ENCODE measurements around the gene UNC5C. TPM values are rescaled to one million over a fixed set of nuclear protein-coding genes. Genes with fewer than 3 reads are reported as not detected.

UNC5C gene
- total RNA-seq, 2 experiments from 2014 or later, result not detected

DNA sequence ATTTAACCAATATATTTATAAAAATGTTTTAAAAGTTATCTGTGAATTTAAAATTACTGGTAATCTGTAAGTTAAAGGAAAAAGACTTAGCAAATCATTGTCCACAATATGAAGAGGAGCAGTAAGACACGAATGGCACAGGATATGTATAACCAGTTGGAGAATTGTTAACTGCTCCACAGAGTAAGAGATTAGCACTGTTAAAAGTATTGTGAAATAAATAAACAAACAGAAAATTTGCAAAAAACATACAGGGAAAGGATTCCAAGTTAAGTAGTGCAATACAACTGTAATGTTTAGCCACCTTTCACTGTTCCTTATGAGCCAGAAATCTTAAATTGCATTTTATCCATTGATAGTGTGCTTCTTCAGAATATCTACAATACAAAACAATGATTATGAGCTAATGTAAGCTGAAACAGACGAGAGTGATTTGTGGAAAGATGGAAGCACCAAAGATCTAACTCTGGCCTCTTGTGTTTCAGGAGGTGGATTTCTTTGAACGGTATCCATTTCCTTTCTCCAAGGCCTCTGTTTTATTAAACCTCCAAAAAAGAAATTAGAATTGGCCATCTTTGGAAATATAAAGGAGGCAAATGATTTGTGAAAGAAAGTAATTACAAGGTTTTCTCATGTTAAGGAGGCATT lies 188.4 kb downstream of the UNC5C start:
- TF ChIP-seq, protein P1, sequence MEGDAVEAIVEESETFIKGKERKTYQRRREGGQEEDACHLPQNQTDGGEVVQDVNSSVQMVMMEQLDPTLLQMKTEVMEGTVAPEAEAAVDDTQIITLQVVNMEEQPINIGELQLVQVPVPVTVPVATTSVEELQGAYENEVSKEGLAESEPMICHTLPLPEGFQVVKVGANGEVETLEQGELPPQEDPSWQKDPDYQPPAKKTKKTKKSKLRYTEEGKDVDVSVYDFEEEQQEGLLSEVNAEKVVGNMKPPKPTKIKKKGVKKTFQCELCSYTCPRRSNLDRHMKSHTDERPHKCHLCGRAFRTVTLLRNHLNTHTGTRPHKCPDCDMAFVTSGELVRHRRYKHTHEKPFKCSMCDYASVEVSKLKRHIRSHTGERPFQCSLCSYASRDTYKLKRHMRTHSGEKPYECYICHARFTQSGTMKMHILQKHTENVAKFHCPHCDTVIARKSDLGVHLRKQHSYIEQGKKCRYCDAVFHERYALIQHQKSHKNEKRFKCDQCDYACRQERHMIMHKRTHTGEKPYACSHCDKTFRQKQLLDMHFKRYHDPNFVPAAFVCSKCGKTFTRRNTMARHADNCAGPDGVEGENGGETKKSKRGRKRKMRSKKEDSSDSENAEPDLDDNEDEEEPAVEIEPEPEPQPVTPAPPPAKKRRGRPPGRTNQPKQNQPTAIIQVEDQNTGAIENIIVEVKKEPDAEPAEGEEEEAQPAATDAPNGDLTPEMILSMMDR (IDR thresholded peaks at IDR 0.05), result no peak
- ATAC-seq, result no peak
- Mint-ChIP-seq H3K4me1 (ENCODE audit: low read depth) (no peaks in the 10 kb centered on the region), H3K36me3 (ENCODE audit: low read depth) (no peaks in the 10 kb centered on the region), H3K27me3 (no peaks in the 10 kb centered on the region), H3K27ac (no peak overlapping the region), H3K9me3 (no peaks in the 10 kb centered on the region), H3K4me3 (no peak overlapping the region)
- DNase-seq, result no peak
- POLR2A ChIA-PET, result no interaction called here
- intact Hi-C loops (cut with micrococcal nuclease), result no loop called here
- CTCF ChIA-PET, result no interaction called here

DNA sequence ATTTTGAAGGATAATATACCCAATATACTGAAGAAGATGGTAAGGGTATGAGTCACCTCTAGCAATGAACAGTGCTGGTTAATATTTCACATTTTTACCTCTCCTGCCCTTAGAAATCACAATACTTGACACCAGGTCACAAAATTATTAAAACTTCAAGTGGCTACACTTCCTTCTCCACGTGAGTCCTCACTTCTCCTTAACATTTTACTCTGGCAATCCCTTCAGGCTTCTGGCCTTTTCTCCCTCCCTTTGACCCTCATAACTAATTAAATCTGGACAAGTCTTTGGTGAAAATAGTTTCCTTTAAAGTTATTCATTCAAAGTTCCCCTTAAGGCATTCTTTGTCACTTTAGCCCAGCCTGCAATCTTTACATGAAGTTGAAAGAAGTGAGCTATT lies 190.4 kb downstream of the UNC5C start:
- ChIA-PET CTCF (no interaction called here), POLR2A (no interaction called here)
- no peak overlapping the region for H3K4me3 Mint-ChIP-seq
- H3K27me3 Mint-ChIP-seq, result no peaks in the 10 kb centered on the region
- ATAC-seq (no peak), DNase-seq (no peak)
- intact Hi-C loops (cut with micrococcal nuclease), result no loop called here
- H3K27ac Mint-ChIP-seq, result no peak overlapping the region
- H3K36me3 Mint-ChIP-seq (ENCODE audit: low read depth), result no peaks in the 10 kb centered on the region
- H3K4me1 Mint-ChIP-seq (ENCODE audit: low read depth), result no peaks in the 10 kb centered on the region
- no peaks in the 10 kb centered on the region for H3K9me3 Mint-ChIP-seq
- TF ChIP-seq, protein P1 (IDR thresholded peaks at IDR 0.05), result no peak

DNA sequence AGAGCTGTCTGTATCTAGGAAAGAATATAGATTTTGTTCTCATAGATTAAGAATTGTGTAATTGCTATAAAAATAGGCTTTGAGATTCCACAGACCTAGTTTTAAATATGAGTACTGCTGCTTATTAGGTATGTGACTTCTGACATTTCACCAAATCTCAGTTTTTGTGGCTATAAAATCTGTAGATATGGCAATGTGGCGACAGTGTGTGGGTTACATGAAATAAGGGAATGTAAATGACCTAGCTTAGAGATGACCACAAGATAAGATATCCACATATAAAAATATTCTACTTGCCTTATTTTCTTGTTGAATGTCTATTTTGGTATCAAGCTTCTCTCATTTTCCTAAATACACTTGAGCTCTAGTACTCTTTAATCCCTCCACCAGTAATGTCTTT lies 193.8 kb downstream of the UNC5C start:
- ChIA-PET CTCF (no interaction called here), POLR2A (no interaction called here)
- TF ChIP-seq, protein P1 (IDR thresholded peaks at IDR 0.05), result no peak
- intact Hi-C loops (cut with micrococcal nuclease), result no loop called here
- Mint-ChIP-seq H3K36me3 (ENCODE audit: low read depth) (no peaks in the 10 kb centered on the region), H3K27me3 (no peaks in the 10 kb centered on the region), H3K27ac (no peak overlapping the region), H3K4me3 (no peak overlapping the region), H3K9me3 (no peaks in the 10 kb centered on the region), H3K4me1 (ENCODE audit: low read depth) (no peaks in the 10 kb centered on the region)
- no peak for DNase-seq
- no peak for ATAC-seq

DNA sequence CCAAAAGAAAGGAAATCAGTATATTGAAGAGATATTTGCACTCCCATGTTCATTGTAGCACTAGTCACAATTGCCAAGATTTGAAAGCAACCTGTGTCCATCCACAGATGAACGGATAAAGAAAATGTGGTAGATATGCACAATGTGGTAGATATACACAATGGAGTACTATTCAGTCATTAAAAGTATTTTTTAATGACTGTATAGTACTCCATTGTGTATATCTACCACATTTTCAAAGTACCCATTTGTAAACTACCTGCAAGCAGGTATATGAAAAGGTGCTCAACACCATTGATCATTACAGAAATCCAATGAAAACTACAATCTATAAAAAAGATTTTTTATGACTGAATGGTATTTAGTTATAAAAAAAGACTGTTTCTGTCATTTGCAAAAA lies 200.4 kb downstream of the UNC5C start:
- DNase-seq (no peak), ATAC-seq (no peak)
- H3K9me3 Mint-ChIP-seq, result peaks cover 22% of the 10 kb centered on the region
- ChIA-PET POLR2A (no interaction called here), CTCF (no interaction called here)
- H3K27me3 Mint-ChIP-seq, result no peaks in the 10 kb centered on the region
- H3K4me3 Mint-ChIP-seq, result no peak overlapping the region
- no peaks in the 10 kb centered on the region for H3K4me1 Mint-ChIP-seq (ENCODE audit: low read depth)
- TF ChIP-seq, protein P1 (IDR thresholded peaks at IDR 0.05), result no peak
- no peaks in the 10 kb centered on the region for H3K36me3 Mint-ChIP-seq (ENCODE audit: low read depth)
- no peak overlapping the region for H3K27ac Mint-ChIP-seq
- intact Hi-C loops (cut with micrococcal nuclease), result no loop called here

DNA sequence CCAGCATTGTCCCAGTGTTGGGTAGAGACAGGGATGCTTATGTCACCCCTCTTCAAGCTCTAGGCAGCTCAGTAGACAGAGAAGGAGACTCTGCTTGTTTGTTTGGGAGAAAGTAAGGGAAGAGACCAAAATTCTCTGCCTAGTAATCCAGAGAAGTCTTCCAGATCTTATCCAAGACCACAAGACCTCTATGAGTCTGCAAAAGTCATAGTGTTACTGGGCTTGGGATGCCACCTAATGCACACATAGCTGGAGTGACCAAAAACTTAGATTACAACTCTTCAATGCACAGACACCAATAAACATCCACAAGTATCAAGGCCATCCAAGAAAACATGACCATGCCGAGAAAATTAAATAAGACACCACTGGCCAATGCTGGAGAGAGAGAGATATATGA lies 205.5 kb downstream of the UNC5C start:
- no peaks in the 10 kb centered on the region for H3K36me3 Mint-ChIP-seq (ENCODE audit: low read depth)
- POLR2A ChIA-PET, result no interaction called here
- H3K27ac Mint-ChIP-seq, result no peak overlapping the region

More for the DNA sequence above, 205.5 kb downstream of the UNC5C start:
- TF ChIP-seq, protein P1 (IDR thresholded peaks at IDR 0.05), result no peak
- Mint-ChIP-seq H3K9me3 (peaks cover 19% of the 10 kb centered on the region), H3K4me3 (no peak overlapping the region), H3K4me1 (ENCODE audit: low read depth) (no peaks in the 10 kb centered on the region), H3K27me3 (no peaks in the 10 kb centered on the region)
- intact Hi-C loops (cut with micrococcal nuclease), result no loop called here
- CTCF ChIA-PET, result no interaction called here
- ATAC-seq, result no peak
- no peak for DNase-seq

Data from activated CD8-positive, alpha-beta T cell treated with anti-CD3 and anti-CD28 coated beads for 36 hours (primary cell).